ENCODE data around the gene GRIN1. TPM values are rescaled to one million over a fixed set of nuclear protein-coding genes. Genes with fewer than 3 reads are reported as not detected.

GRIN1 gene
- total RNA-seq, 2 experiments from 2014 or later, result 0.06 TPM; not detected in 1

GRCh38 chr9:137194388-137194787 is 55.4 kb downstream of the GRIN1 start:
- POLR2A ChIA-PET, result no interaction called here
- CTCF ChIA-PET, result interaction anchor here (1.2 to 1.4 kb wide), 2 partner anchors 10 to 11 kb away, joined by 3 to 4 read pairs; partner anchors contain the start of genes NDOR1 and TMEM203

DNA sequence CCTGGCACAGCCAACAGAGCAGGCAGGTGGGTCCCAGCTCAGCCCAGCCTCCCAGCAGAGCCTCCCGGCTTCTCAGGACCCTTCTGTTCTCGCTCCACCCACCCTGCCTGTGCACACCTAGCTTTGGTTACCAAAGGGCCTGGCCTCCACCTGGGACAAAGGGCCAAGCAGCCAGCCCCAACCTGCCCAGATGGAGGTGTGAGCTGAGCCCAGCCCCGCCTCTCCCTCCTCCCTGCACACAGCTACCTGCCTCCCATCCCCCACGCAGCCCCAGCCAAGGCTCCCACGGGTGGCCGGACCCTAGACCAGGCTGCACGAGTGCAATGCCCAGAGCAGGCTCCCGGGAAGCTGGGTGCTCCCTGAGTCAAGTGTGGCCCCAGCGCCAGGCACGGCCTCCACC is 56.0 kb downstream of the GRIN1 start:
- ChIA-PET CTCF (interaction anchor here (1.0 to 1.4 kb wide), 2 partner anchors 10 to 80 kb away, joined by 3 to 4 read pairs; partner anchors contain the start of genes DPP7, NDOR1 and TMEM203), POLR2A (no interaction called here)

- POLR2A ChIA-PET, result interaction anchor here (0.5 kb wide), 1 partner anchor 398 kb away, joined by 3 read pairs; no protein-coding TSS in a partner anchor
- CTCF ChIA-PET, result interaction anchor here (0.6 to 1.4 kb wide), 4 partner anchors 7 to 81 kb away, joined by 3 to 4 read pairs (median 3); partner anchors contain the start of genes ANAPC2, DPP7, NDOR1 and SSNA1
These were observed 56.7 kb downstream of the GRIN1 start for GRCh38 chr9:137195525-137196220.

DNA sequence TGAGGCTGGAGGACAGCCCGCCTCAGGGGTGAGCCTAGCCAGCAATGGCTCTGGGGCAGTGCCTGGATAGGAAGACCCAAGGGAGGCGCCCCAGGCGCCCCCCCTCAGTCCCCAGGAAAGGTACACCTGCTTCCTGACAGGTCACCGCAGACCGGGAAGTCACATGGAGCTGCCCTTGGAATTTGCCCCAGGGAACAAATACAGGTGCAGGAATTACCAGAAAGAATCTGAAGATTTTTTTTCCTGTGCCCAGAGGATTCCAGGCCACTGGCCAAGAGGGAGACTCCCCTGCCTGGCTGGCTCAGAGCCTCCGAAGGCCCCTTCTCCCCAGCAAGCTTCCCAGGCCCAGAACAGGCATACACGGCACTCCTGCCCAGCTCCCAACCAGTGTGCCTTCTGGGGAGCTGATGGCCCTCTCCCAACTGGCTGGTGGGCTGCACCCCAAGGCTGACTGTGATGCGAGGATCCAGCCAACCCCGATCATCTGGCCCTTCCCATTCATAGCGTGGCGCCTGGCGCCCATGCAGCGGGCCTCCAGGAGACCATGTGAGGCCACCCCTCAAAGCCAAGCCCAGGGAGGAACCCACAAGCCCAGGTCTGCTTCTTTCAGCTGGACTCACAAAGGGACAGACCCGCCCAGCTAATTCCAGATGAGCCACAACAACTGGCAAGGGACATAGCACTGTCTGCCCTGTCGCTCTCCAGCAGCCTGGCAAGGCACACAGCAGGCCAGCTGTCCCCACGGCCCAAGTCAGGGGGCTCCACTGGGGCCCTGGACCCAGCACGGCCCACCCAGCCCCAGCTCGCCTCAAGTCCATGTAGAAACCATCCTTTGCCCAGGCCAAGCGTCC is 59.3 kb downstream of the GRIN1 start:
- POLR2A ChIA-PET, result interaction anchor here (1.8 kb wide), 1 partner anchor 10 kb away, joined by 4 read pairs; the partner anchor contains the start of genes ANAPC2 and SSNA1
- CTCF ChIA-PET, result interaction anchor here (0.8 to 1.6 kb wide), 3 partner anchors 9 to 38 kb away, joined by 3 to 6 read pairs (median 5); partner anchors contain the start of genes ANAPC2 and SSNA1

DNA sequence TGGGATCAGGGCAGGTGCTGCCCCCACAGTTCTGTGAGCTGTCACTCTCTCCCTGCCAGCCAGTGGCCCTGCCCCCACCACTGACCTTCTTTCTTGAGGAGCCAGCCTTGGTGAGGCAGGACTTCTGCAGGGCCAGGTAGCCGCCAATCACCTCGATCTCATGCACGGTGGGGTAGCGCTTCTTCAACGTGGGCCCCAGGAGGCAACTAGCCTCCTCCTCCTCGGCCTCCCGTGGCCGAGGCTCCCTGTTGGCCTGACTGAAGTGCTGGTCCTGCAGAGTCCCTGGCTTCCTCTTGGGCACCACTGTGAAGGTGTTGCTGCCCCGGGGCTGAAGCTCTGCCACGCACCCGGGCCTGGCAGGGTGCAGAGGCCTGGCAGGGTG is 59.9 kb downstream of the GRIN1 start:
- CTCF ChIA-PET, result interaction anchor here (0.6 to 1.6 kb wide), 3 partner anchors 10 to 150 kb away, joined by 3 to 6 read pairs (median 5); partner anchors contain the start of genes ANAPC2 and SSNA1
- POLR2A ChIA-PET, result interaction anchor here (1.8 kb wide), 1 partner anchor 10 kb away, joined by 4 read pairs; the partner anchor contains the start of genes ANAPC2 and SSNA1

GRCh38 chr9:137199411-137200121 is 60.6 kb downstream of the GRIN1 start:
- ChIA-PET POLR2A (interaction anchor here (1.8 kb wide), 1 partner anchor 11 kb away, joined by 4 read pairs; the partner anchor contains the start of genes ANAPC2 and SSNA1), CTCF (interaction anchor here (0.6 to 1.6 kb wide), 2 partner anchors 37 to 150 kb away, joined by 3 to 6 read pairs; no protein-coding TSS in a partner anchor)

DNA sequence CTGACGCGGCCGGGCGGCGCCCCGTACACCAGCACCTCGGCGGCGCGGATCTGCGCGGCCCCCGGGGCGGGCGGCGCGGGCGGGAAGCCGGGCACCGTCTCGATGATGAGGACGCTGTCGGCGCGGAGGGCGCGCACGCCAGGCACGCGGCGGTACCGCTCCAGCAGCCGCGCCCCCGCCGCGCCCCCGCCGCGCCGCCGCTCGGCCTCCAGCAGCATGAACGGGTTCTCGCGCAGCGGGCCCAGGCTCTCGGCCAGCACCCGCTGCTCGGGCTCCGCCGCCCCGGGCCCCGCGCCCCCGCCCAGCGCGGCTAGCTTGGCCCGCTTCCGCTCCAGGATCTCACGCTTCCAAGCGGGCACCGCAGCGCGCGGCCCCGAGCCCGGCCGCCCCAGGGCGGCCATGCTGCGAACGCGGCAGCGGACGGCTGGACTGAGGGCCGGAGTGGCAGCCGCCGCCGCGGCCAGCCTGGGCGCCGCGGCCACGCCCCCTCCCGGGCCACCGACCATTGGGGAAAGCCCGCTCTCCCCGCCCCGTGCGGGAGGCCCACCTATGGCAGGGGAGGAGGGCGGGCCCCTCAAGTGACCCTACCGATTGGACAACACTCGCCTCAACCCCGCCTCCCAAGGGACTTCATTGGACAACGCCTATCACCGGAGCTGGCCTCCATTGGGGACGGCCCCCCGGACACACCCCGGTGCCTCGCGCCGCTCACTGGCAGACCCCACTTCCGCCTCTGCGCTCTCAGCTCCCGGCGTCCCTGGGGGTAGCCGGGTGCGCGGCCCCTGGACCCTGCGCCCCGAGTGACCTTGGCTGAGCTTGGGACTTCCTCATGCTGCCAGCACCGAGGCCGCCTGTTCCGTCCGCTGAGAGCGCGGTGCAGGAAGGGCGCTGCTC is 61.6 kb downstream of the GRIN1 start, which contains the start of gene TPRN:
TPRN (minus strand) TSS at position 431 of the 894 bp plus-strand sequence; CDS start at position 401, 30 bp downstream.
- CTCF ChIA-PET, result interaction anchor here (0.5 to 5.0 kb wide), 5 partner anchors 12 to 373 kb away, joined by 3 to 21 read pairs (median 5); partner anchors contain the start of genes ANAPC2 and SSNA1
- POLR2A ChIA-PET, result interaction anchor here (0.5 to 1.5 kb wide), 8 partner anchors 12 to 399 kb away, joined by 3 to 10 read pairs (median 4); partner anchors contain the start of genes ANAPC2, SSNA1 and TUBB4B

GRCh38 chr9:137201205-137201868 is 62.4 kb downstream of the GRIN1 start:
- ChIA-PET POLR2A (interaction anchor here (0.7 to 1.5 kb wide), 5 partner anchors 13 to 86 kb away, joined by 3 to 10 read pairs (median 6); partner anchors contain the start of genes ANAPC2, SSNA1 and TUBB4B), CTCF (interaction anchor here (0.6 to 5.0 kb wide), 5 partner anchors 13 to 372 kb away, joined by 3 to 21 read pairs (median 5); partner anchors contain the start of genes ANAPC2 and SSNA1)

DNA sequence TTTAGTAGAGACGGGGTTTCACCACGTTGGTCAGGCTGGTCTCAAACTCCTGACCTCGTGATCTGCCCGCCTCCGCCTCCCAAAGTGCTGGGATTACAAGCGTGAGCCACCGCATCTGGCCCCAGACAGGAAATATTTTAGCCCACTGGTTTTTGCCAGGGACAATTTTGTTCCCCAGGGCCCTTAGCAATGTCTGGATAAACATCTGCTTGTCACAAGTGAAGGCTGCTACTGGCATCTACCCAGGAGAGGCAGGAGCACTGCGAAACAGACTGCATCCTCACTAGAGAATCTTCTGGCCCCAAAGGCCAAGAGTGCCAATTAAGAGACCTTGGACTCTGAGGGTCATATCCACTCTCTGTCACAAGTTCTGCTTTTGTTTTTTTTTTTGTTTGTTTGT is 64.0 kb downstream of the GRIN1 start:
- POLR2A ChIA-PET, result no interaction called here

DNA sequence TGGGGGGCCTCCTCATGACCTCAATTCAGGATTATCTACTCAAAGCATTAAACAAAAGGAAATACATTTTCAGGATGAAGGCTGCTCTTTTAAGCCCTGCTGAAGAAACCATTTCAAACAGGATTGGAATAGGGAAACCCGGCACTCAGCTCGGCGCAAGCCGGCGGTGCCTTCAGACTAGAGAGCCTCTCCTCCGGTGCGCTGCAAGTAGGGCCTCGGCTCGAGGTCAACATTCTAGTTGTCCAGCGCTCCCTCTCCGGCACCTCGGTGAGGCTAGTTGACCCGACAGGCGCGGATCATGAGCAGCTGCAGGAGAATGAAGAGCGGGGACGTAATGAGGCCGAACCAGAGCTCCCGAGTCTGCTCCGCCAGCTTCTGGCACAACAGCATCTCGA is 65.8 kb downstream of the GRIN1 start:
- CTCF ChIA-PET, result interaction anchor here (1.0 to 5.0 kb wide), 6 partner anchors 10 to 75 kb away, joined by 3 to 21 read pairs (median 5); partner anchors contain the start of genes ANAPC2, RNF224 and SSNA1
- POLR2A ChIA-PET, result interaction anchor here (1.3 to 3.2 kb wide), 3 partner anchors 16 to 36 kb away, joined by 6 to 15 read pairs (median 7); partner anchors contain the start of genes ANAPC2, RNF208, SSNA1 and TUBB4B

More for the DNA sequence above, 64.0 kb downstream of the GRIN1 start:
- CTCF ChIA-PET, result interaction anchor here (0.7 to 5.0 kb wide), 5 partner anchors 14 to 174 kb away, joined by 3 to 21 read pairs (median 3); partner anchors contain the start of genes ANAPC2, RNF224 and SSNA1

DNA sequence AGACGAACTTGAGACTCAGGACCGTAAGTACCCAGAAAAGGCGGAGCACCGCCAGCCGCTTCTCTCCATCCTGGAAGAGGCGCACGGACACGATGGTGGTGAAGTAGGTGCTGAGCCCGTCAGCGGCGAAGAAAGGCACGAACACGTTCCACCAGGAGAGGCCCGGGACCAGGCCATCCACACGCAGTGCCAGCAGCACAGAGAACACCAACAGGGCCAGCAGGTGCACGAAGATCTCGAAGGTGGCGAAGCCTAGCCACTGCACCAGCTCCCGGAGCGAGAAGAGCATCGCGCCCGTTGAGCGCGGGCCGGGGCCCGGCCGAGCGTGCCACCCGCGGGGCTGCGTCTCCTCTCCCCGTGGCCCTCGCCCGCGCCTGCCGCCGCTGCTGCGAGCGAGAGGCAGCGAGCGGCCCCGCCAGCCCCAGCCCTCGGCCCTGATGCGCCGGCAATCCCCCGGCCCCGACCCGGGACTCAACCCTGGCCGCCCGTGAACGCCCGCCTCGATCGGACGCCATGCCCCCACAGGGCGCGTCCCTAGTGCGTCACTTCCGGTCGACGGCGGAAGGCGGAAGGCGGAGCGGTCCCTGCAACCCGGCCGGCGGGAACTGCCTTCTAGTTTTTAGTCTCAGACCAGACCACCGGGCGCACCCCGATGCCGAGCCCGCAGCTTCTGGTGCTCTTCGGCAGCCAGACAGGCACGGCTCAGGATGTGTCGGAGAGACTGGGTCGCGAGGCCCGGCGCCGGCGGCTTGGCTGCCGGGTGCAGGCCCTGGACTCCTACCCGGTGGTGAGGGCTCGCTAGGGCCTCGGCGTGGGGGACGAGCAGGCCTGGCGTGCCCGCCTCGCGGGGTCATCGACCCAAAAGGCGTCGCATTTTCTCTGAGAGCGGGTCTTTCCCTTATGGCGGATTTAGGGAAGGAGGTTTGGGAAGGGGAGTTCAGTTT is 66.4 kb downstream of the GRIN1 start, which contains the start of the genes NDOR1 and TMEM203:
NDOR1 (plus strand) TSS at position 575 of the 944 bp plus-strand sequence; CDS start at position 653, 78 bp downstream.
TMEM203 (minus strand) TSS at position 523 of the 944 bp plus-strand sequence; CDS start at position 289, 234 bp downstream.
- CTCF ChIA-PET, result interaction anchor here (1.0 to 5.0 kb wide), 5 partner anchors 10 to 76 kb away, joined by 3 to 21 read pairs (median 4); partner anchors contain the start of genes ANAPC2 and SSNA1
- POLR2A ChIA-PET, result interaction anchor here (1.3 to 3.2 kb wide), 3 partner anchors 17 to 35 kb away, joined by 6 to 15 read pairs (median 7); partner anchors contain the start of genes ANAPC2, RNF208, SSNA1 and TUBB4B

- POLR2A ChIA-PET, result interaction anchor here (1.8 to 3.2 kb wide), 2 partner anchors 17 to 34 kb away, joined by 5 to 15 read pairs; partner anchors contain the start of gene RNF208
- CTCF ChIA-PET, result interaction anchor here (1.2 to 1.9 kb wide), 2 partner anchors 21 to 30 kb away, joined by 7 read pairs; partner anchors contain the start of gene RNF224
These were observed 67.6 kb downstream of the GRIN1 start for GRCh38 chr9:137206602-137207001.

DNA sequence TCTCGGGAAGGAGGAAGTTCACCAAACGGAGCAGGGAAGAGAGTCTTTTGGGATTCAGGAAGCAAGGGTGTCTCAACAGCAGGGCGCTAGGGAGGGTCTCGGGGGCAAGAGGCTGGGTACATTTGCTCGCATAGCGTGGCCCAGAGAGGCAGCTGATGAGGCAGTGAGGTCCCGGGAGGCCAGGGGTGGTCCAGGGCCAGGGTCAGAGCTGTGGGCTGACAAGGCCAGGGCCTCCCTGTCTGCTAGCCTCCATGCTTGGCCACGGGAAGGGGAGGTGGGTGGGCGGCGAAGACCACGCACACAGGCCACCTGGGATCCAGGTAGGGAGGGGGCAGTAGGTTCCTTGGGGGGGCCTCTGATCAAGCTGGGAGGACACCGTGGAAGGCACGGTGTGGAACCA is 72.6 kb downstream of the GRIN1 start:
- ChIA-PET POLR2A (interaction anchor here (1.3 kb wide), 1 partner anchor 29 kb away, joined by 3 read pairs; the partner anchor contains the start of gene TUBB4B), CTCF (no interaction called here)

DNA sequence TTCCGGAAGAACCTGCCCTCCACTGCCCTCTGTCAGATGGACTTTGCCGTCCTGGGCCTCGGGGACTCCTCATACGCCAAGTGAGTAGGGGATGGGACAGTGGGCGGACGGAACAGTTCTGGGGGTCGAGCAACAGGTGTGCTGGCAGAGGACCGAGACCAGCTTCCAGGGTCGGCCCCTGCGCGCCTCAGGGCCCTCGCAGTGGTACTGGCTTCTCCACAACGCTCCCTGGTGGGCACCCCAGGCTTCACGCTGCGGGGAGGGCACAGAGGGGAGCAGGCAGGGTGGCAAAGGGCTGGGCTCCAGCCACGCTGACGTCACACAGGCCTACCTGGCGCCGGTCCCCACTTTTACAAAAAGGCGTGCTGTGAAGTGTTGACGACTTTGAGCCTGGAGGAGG is 73.6 kb downstream of the GRIN1 start:
- POLR2A ChIA-PET, result interaction anchor here (1.3 kb wide), 1 partner anchor 28 kb away, joined by 3 read pairs; the partner anchor contains the start of gene TUBB4B

More for the DNA sequence above, 73.6 kb downstream of the GRIN1 start:
- CTCF ChIA-PET, result no interaction called here
